Keratinocyte (primary cell): Measurements from ENCODE around the gene ZNF169. TPM values are rescaled to one million over a fixed set of nuclear protein-coding genes. Genes with fewer than 3 reads are reported as not detected.

Source experiments
- DNase-seq: peaks from one replicate; pipeline ENCODE4 v3.0.0-alpha.2; 2011; ENCODE audit warnings: low read depth, missing footprints, low spot score
- FAIRE-seq: peaks from 2 replicates; lab custom pipeline; 2011; peaks lifted over from hg19 to GRCh38; lab: Jason Lieb, UNC
- H2AFZ ChIP-seq: 2 replicates; pipeline ENCODE4 v1.6.0; 2012; ENCODE audit warnings: low read length, control low read depth, inconsistent platforms; ENCODE audit not compliant: control insufficient read depth
- H3K27ac ChIP-seq: 2 replicates; pipeline ENCODE4 v1.5.1; 2011; ENCODE audit warnings: low read length; ENCODE audit not compliant: control insufficient read depth, insufficient read depth
- H3K27me3 ChIP-seq: 3 replicates; pipeline ENCODE4 v1.6.0; 2011; ENCODE audit warnings: low read length; ENCODE audit not compliant: control insufficient read depth, insufficient read depth; ENCODE audit errors: extremely low read depth
- H3K36me3 ChIP-seq, 2 experiments: 2 replicates in 1 of 2; 3 replicates in 1 of 2; pipeline ENCODE4 v1.5.1; 2011; ENCODE audit warnings: low read length in 2 of 2, mild to moderate bottlenecking in 1 of 2; ENCODE audit not compliant: control insufficient read depth in 2 of 2, insufficient read depth in 2 of 2; ENCODE audit errors: extremely low read depth in 1 of 2
- H3K4me1 ChIP-seq: 3 replicates; pipeline ENCODE4 v1.5.1; 2011; ENCODE audit warnings: low read length; ENCODE audit not compliant: control insufficient read depth, insufficient read depth; ENCODE audit errors: extremely low read depth
- H3K4me2 ChIP-seq: 3 replicates; pipeline ENCODE4 v1.6.0; 2011; ENCODE audit warnings: low read depth, low read length; ENCODE audit not compliant: control insufficient read depth, insufficient read depth; ENCODE audit errors: extremely low read depth
- H3K4me3 ChIP-seq, 3 experiments: fragments of 200-600 bp in 1 of 3; sonication (generic) in 1 of 3; 2 replicates in 2 of 3; 3 replicates in 1 of 3; pipeline ENCODE4 v1.5.1; 2011 to 2016; ENCODE audit warnings: low read length in 3 of 3, mild to moderate bottlenecking in 3 of 3, control low read depth in 2 of 3, inconsistent platforms in 1 of 3, low read depth in 1 of 3, mixed read lengths in 1 of 3, mixed run types in 1 of 3, moderate library complexity in 1 of 3; ENCODE audit not compliant: control insufficient read depth in 2 of 3, insufficient read depth in 2 of 3; ENCODE audit errors: extremely low read depth in 1 of 3
- H3K79me2 ChIP-seq: 2 replicates; pipeline ENCODE4 v1.6.0; 2012; ENCODE audit warnings: low read length; ENCODE audit not compliant: control insufficient read depth, insufficient read depth
- H3K9ac ChIP-seq: 3 replicates; pipeline ENCODE4 v1.6.0; 2011; ENCODE audit warnings: low read length; ENCODE audit not compliant: control insufficient read depth, insufficient read depth; ENCODE audit errors: extremely low read depth
- H3K9me1 ChIP-seq: 3 replicates; pipeline ENCODE4 v1.6.0; 2011; ENCODE audit warnings: low read length; ENCODE audit not compliant: control insufficient read depth, insufficient read depth; ENCODE audit errors: extremely low read depth
- H3K9me3 ChIP-seq: 2 replicates; pipeline ENCODE4 v1.5.1; 2012; ENCODE audit warnings: low read depth, low read length; ENCODE audit not compliant: control insufficient read depth
- H4K20me1 ChIP-seq: 3 replicates; pipeline ENCODE4 v1.6.0; 2011; ENCODE audit warnings: low read length; ENCODE audit not compliant: control insufficient read depth, insufficient read depth; ENCODE audit errors: extremely low read depth
- CTCF ChIP-seq, 3 experiments: IDR thresholded peaks in 1 of 3; conservative IDR thresholded peaks in 1 of 3; optimal IDR thresholded peaks in 1 of 3; 2 replicates in 2 of 3; 3 replicates in 1 of 3; pipeline versions ENCODE3 to v1.5.1; 2011; ENCODE audit warnings: low read length in 3 of 3, mild to moderate bottlenecking in 3 of 3, moderate library complexity in 2 of 3, control low read depth in 1 of 3, inconsistent platforms in 1 of 3; ENCODE audit not compliant: insufficient read depth in 2 of 3; ENCODE audit errors: extremely low read depth in 1 of 3
- EZH2 ChIP-seq: IDR thresholded peaks from one replicate; pipeline ENCODE4 v1.6.1; 2012; ENCODE audit warnings: inconsistent platforms, mild to moderate bottlenecking, low read length, moderate library complexity
- dilution Hi-C: fragments of 300-500 bp; cut with MboI; formaldehyde crosslinking; loops from one replicate; pipeline ENCODE4 v1.7.0; 2020; ENCODE audit warnings: low sequenced_read_pairs; ENCODE audit not compliant: extremely low pct_ligation_motif_present
- polyA minus RNA-seq, 3 experiments: library from RNA; depleted of rRNA, polyadenylated mRNA; stranded (reverse); fragments of >200 nt; gene quantifications; 1 replicate in 1 of 3; 2 replicates in 1 of 3; 3 replicates in 1 of 3; pipeline ENCODE4 v1.2.3, GENCODE V29; 2011
- polyA plus RNA-seq, 5 experiments: library from polyadenylated mRNA; depleted of rRNA in 3 of 5; stranded (reverse) in 3 of 5; stranded (forward) in 1 of 5; unstranded in 1 of 5; fragments of >200 nt; gene quantifications; 1 replicate in 1 of 5; 2 replicates in 3 of 5; 3 replicates in 1 of 5; pipeline versions ENCODE4 v1.2.1 to v1.2.3, GENCODE V29; 2011 to 2012; ENCODE audit warnings: missing spikeins in 2 of 5, low read depth in 1 of 5, low replicate concordance in 1 of 5

ZNF169 gene
- polyA plus RNA-seq: 1.3 to 4.0 TPM (median 3.7 TPM) in 3 replicates
- polyA plus RNA-seq (2011; ENCODE audit: low read depth): 1.1 TPM
- 0.40 and 0.61 TPM in 2 replicates for polyA plus RNA-seq (2011; cell fraction: cytosol; rRNA removed)
- polyA plus RNA-seq (2011; cell fraction: nucleus; rRNA removed): 9.2 and 11.1 TPM in 2 replicates
- 0.74 and 1.1 TPM in 2 replicates for polyA plus RNA-seq (2012; ENCODE audit: low replicate concordance)
- 3.4 to 5.9 TPM (median 3.9 TPM) in 3 replicates for polyA minus RNA-seq
- 0.77 TPM for polyA minus RNA-seq (2011; cell fraction: cytosol; rRNA and poly(A)+ RNA removed)
- polyA minus RNA-seq (2011; cell fraction: nucleus; rRNA and poly(A)+ RNA removed): 2.4 and 3.3 TPM in 2 replicates

GRCh38 chr9:94259077-94259862 lies at the start of gene ZNF169:
TSS of gene ZNF169 (plus strand) at chr9:94259298. CDS start at chr9:94278813, 19,515 bp downstream.
- dilution Hi-C loops: no loop called here
- TF ChIP-seq CTCF (optimal IDR thresholded peaks at IDR 0.05 in 1 of 3, IDR thresholded peaks at IDR 0.05 in 1 of 3, conservative IDR thresholded peaks at IDR 0.05 in 1 of 3; ENCODE audit: extremely low read depth in 1 of 3, insufficient read depth in 2 of 3, low read length in 3 of 3) (no peak), EZH2 (no peak)
- Histone ChIP-seq H2AFZ (peak within 1 kb of the TSS; percentile 97), H3K4me1 (no peaks in the 10 kb centered on the region), H3K9me1 (no peaks in the 10 kb centered on the region), H3K27ac (peak within 1 kb of the TSS; percentile 72), H3K36me3 (no peaks in the 10 kb centered on the region), H3K27me3 (no peaks in the 10 kb centered on the region), H3K79me2 (peaks cover 18% of the 10 kb centered on the region), H3K9me3 (no peaks in the 10 kb centered on the region), H3K4me3 (peak within 1 kb of the TSS; percentile 95 to 96 (median 96)), H4K20me1 (no peaks in the 10 kb centered on the region), H3K4me2 (peak within 1 kb of the TSS; percentile 74), H3K9ac (peak within 1 kb of the TSS; percentile 91)
- DNase-seq: peak; percentile 23
- FAIRE-seq: peak; percentile 76

GRCh38 chr9:94210616-94211603 lies 48.2 kb upstream of the ZNF169 start:
- Histone ChIP-seq H3K4me1 (no peaks in the 10 kb centered on the region), H3K36me3 (no peaks in the 10 kb centered on the region), H3K9me3 (no peaks in the 10 kb centered on the region), H3K9ac (no peak overlapping the region), H3K9me1 (no peaks in the 10 kb centered on the region), H2AFZ (no peak overlapping the region), H4K20me1 (no peaks in the 10 kb centered on the region), H3K4me2 (no peak overlapping the region), H3K79me2 (no peaks in the 10 kb centered on the region), H3K27me3 (no peaks in the 10 kb centered on the region), H3K27ac (no peak overlapping the region), H3K4me3 (no peak overlapping the region)
- dilution Hi-C loops: loop anchor here (25.0 kb wide), 1 partner anchor 199 kb away; no protein-coding TSS in a partner anchor
- peak; percentile 20 for FAIRE-seq
- TF ChIP-seq CTCF (optimal IDR thresholded peaks at IDR 0.05 in 1 of 3, IDR thresholded peaks at IDR 0.05 in 1 of 3, conservative IDR thresholded peaks at IDR 0.05 in 1 of 3; ENCODE audit: extremely low read depth in 1 of 3, insufficient read depth in 2 of 3, low read length in 3 of 3): no peak
- DNase-seq: no peak
